Measurements from ENCODE around the gene MUC4.
"Not testable (repeated sequence)": the region's sequence is repeated elsewhere in the genome, so short reads cannot be mapped to it uniquely, and the experiment has no call there.

MUC4 gene

GRCh38 chr3:195834675-195835583 lies 23.2 kb upstream of the MUC4 start:
- FAIRE-seq (no peak), DNase-seq (ENCODE audit: insufficient read length) (no peak)
- TF ChIP-seq POLR2AphosphoS5 (IDR thresholded peaks at IDR 0.05; ENCODE audit: low read depth, low read length), result no peak
- no peak for TF ChIP-seq TAF1 (IDR thresholded peaks at IDR 0.05; ENCODE audit: borderline replicate concordance, low read depth, low read length)
- no peak for TF ChIP-seq POLR2A (IDR thresholded peaks at IDR 0.05; ENCODE audit: low read depth, low read length)

- no peak for FAIRE-seq
- no peak for DNase-seq (ENCODE audit: insufficient read length)
- TF ChIP-seq TAF1 (IDR thresholded peaks at IDR 0.05; ENCODE audit: borderline replicate concordance, low read depth, low read length), result no peak
- TF ChIP-seq POLR2A (IDR thresholded peaks at IDR 0.05; ENCODE audit: low read depth, low read length), result no peak
- TF ChIP-seq POLR2AphosphoS5 (IDR thresholded peaks at IDR 0.05; ENCODE audit: low read depth, low read length), result no peak
Measured at GRCh38 chr3:195829897-195830254, 18.1 kb upstream of the MUC4 start.

GRCh38 chr3:195828762-195829161 lies 17.0 kb upstream of the MUC4 start:
- DNase-seq (ENCODE audit: insufficient read length) (no peak), FAIRE-seq (no peak)
- no peak for TF ChIP-seq POLR2AphosphoS5 (IDR thresholded peaks at IDR 0.05; ENCODE audit: low read depth, low read length)
- no peak for TF ChIP-seq POLR2A (IDR thresholded peaks at IDR 0.05; ENCODE audit: low read depth, low read length)
- no peak for TF ChIP-seq TAF1 (IDR thresholded peaks at IDR 0.05; ENCODE audit: borderline replicate concordance, low read depth, low read length)

- DNase-seq (ENCODE audit: insufficient read length) (no peak), FAIRE-seq (no peak)
- TF ChIP-seq POLR2A (IDR thresholded peaks at IDR 0.05; ENCODE audit: low read depth, low read length), result no peak
- no peak for TF ChIP-seq POLR2AphosphoS5 (IDR thresholded peaks at IDR 0.05; ENCODE audit: low read depth, low read length)
- no peak for TF ChIP-seq TAF1 (IDR thresholded peaks at IDR 0.05; ENCODE audit: borderline replicate concordance, low read depth, low read length)
Measured at GRCh38 chr3:195825857-195826804, 14.4 kb upstream of the MUC4 start.

GRCh38 chr3:195825191-195825588 lies 13.5 kb upstream of the MUC4 start:
- DNase-seq (ENCODE audit: insufficient read length) (no peak), FAIRE-seq (no peak)
- no peak for TF ChIP-seq POLR2AphosphoS5 (IDR thresholded peaks at IDR 0.05; ENCODE audit: low read depth, low read length)
- no peak for TF ChIP-seq POLR2A (IDR thresholded peaks at IDR 0.05; ENCODE audit: low read depth, low read length)
- TF ChIP-seq TAF1 (IDR thresholded peaks at IDR 0.05; ENCODE audit: borderline replicate concordance, low read depth, low read length), result no peak

GRCh38 chr3:195824425-195825190 lies 12.9 kb upstream of the MUC4 start:
- not testable (repeated sequence) for FAIRE-seq; DNase-seq (ENCODE audit: insufficient read length)

- FAIRE-seq, result no peak
- TF ChIP-seq TAF1 (IDR thresholded peaks at IDR 0.05; ENCODE audit: borderline replicate concordance, low read depth, low read length) (no peak), POLR2A (IDR thresholded peaks at IDR 0.05; ENCODE audit: low read depth, low read length) (no peak), POLR2AphosphoS5 (IDR thresholded peaks at IDR 0.05; ENCODE audit: low read depth, low read length) (no peak)
- no peak for DNase-seq (ENCODE audit: insufficient read length)
Measured at GRCh38 chr3:195823999-195824398, 12.3 kb upstream of the MUC4 start.

GRCh38 chr3:195823280-195823679 lies 11.6 kb upstream of the MUC4 start:
- DNase-seq (ENCODE audit: insufficient read length) (no peak), FAIRE-seq (no peak)
- TF ChIP-seq POLR2A (IDR thresholded peaks at IDR 0.05; ENCODE audit: low read depth, low read length) (no peak), POLR2AphosphoS5 (IDR thresholded peaks at IDR 0.05; ENCODE audit: low read depth, low read length) (no peak), TAF1 (IDR thresholded peaks at IDR 0.05; ENCODE audit: borderline replicate concordance, low read depth, low read length) (no peak)

- no peak for DNase-seq (ENCODE audit: insufficient read length)
- FAIRE-seq, result no peak
- TF ChIP-seq TAF1 (IDR thresholded peaks at IDR 0.05; ENCODE audit: borderline replicate concordance, low read depth, low read length) (no peak), POLR2A (IDR thresholded peaks at IDR 0.05; ENCODE audit: low read depth, low read length) (no peak), POLR2AphosphoS5 (IDR thresholded peaks at IDR 0.05; ENCODE audit: low read depth, low read length) (no peak)
Measured at GRCh38 chr3:195822131-195822696, 10.5 kb upstream of the MUC4 start.

- FAIRE-seq (no peak), DNase-seq (ENCODE audit: insufficient read length) (no peak)
Measured at GRCh38 chr3:195821403-195822130, 9.8 kb upstream of the MUC4 start.

More at GRCh38 chr3:195821403-195822130, 9.8 kb upstream of the MUC4 start:
- no peak for TF ChIP-seq POLR2A (IDR thresholded peaks at IDR 0.05; ENCODE audit: low read depth, low read length)
- TF ChIP-seq POLR2AphosphoS5 (IDR thresholded peaks at IDR 0.05; ENCODE audit: low read depth, low read length), result no peak
- no peak for TF ChIP-seq TAF1 (IDR thresholded peaks at IDR 0.05; ENCODE audit: borderline replicate concordance, low read depth, low read length)

Measured in GM12892 (cell line).